HG03097 (cell line): ENCODE data around the gene COL17A1.

Source experiments
- ATAC-seq: cut with Tn5 transposase; IDR thresholded peaks from one replicate; pipeline ENCODE4 v1.9.1; 2021; ENCODE audit not compliant: unreplicated experiment, low FRiP score

The COL17A1 gene

GRCh38 chr10:104034401-104035193 is 51.1 kb downstream of the COL17A1 start:
- ATAC-seq = no peak

DNA sequence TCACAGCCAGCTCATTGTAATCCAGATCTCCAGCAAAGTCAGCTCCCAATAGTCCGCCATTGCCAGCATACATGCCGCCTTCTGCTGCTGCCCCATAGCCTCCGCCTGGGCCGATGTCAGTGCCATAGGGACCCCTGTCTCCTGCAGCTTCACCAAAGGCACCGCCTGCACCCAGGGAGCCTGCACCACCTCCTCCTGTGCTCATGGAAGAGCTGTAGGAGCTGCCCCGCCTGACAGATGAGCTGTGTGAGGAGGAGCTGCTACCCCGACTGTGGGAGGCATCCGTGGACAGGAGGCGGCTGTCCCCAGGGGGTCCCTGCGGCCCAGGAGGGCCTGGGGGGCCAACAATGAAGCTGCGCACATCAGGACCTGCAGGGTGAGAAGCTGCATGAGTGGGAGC is 51.7 kb downstream of the COL17A1 start:
- ATAC-seq = no peak

DNA sequence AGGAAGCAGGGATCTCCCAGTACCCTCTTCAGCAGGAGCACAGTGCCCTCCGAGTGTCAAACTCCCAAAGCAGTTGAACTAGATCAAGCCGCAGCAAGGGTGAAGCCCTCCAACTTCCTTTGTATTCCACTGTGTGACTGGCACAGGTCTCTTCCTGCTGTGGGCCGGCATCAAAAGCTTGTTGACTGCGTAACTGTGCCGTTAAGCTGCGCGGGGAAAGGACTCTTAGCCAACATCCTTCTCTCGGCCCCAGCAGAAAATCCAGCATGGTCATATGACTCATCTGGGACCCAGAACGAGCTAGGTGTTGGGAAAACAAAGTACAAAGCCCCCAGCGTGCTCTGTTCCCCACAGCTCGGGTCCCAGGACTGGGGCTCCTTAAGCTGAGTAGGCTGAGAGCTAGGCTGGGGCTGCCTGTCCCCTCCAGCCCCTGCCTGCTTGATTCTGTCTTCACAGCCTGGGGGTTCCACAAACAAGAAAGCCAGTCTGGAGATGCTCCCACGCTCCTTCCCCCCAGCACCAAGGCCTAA is 52.2 kb downstream of the COL17A1 start:
- no peak for ATAC-seq

- no peak for ATAC-seq
Measured at GRCh38 chr10:104032144-104032775, 53.4 kb downstream of the COL17A1 start.

DNA sequence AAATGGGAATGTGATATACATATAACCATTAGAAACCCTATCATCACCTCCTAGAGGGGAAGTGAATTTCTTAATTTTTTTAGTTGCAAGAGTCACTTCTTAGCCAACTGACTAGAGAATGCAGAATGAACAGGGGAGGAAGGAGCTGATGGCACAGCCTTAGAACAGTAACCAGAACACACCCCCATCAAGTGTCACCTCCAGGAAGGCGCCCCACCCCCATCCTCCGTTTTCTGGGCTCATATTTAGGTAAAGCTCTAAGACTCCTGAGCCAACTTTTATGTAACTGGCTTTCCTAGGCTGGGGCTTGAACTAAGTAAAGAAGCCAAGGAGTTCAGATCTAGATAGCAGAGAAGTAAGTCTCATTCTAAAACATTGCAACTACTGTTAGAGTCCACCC is 54.0 kb downstream of the COL17A1 start:
- no peak for ATAC-seq

GRCh38 chr10:104029521-104029860 is 56.2 kb downstream of the COL17A1 start:
- ATAC-seq = no peak

DNA sequence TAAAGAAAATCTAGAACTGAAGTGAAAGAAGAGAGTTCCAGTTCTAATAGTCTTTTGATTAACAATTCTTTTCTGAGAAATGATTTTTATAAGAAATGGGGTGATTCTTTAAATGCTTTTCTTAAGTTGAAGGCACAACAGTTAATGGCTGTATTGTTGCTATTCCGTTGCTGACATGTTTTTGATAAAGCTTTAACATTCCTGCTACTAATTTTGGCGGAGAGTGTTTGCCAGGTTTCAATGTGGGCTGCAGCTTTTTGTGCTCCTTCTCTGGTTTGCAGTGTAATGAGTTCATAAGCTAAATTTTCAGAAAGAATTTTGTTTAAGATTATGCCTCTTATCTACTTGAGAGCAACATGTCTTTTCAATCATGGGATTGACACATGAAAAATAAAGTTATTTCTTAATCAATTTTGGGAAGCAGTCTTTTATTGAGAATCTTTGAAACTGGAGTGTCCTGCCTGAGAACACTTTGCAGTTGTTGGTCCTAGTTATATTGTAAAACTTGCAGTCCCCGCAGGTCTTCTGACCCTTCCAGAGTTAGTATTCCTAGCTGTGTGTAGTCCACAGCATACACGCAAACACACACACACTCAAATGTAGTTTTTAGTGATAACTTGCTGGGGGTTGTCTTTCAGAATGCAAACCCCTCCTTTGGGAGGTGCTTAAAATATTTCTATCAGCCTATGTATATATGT is 56.7 kb downstream of the COL17A1 start:
- no peak for ATAC-seq

GRCh38 chr10:104028146-104028545 is 57.5 kb downstream of the COL17A1 start:
- no peak for ATAC-seq

GRCh38 chr10:104026762-104027161 is 58.9 kb downstream of the COL17A1 start:
- ATAC-seq = no peak

- no peak for ATAC-seq
Measured at GRCh38 chr10:104025524-104025923, 60.2 kb downstream of the COL17A1 start.

GRCh38 chr10:104022026-104022425 is 63.7 kb downstream of the COL17A1 start:
- ATAC-seq = no peak

- no peak for ATAC-seq
Measured at GRCh38 chr10:104021246-104021645, 64.4 kb downstream of the COL17A1 start.

DNA sequence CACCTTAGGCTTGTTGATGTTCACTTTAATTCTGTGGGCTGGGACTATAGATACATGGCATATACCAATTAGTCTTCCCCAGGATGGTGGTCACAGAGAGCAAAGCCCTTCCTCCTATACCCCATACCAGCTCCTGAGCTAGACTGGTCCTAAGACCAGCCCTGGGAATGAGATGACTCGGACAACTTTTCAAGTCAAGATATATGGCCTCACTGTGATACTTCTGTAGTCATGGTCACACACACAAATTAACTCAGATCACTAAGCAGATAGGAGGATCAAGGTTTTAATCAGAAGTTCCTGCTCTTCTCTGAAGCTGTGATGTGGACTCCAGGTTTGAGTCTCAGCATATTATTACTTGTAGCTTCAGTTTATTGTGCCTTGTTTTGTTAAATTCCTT is 65.7 kb downstream of the COL17A1 start:
- ATAC-seq = no peak

DNA sequence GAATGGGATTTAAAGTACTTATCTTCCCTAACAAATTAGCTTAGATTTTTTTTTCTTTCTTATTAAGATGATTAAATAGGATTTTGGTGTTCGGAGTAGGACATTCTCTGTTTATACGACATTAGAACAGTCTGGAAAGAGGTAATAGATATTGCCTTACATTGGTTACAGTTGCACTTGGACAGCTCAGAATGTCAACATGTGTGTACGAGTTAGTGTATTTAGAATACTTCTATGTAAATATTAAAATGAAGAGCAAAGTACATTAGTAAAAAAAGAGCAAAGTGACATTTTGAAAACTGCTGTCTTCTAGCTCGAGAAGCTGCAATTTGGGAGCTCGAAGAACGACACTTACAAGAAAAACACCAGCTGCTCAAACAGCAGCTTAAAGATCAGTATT is 67.2 kb downstream of the COL17A1 start:
- ATAC-seq = no peak

DNA sequence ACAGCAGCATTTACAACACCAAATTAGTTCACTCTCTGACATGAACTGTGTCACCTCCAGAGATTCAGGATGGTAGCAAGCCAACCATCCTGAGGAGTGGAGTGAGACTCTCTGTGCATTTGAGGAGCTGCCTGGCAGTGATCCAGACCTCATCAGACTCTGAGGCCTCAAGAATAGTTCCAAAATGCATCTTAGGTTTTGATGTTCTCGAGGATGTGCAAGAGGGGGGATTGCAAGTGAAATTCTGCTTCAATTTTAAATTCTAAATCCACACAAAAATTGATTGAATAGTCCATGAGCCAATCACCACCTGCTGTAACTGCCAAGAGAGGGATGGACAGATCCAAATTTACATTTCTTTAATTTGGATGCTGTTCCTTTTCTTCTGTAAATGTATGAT is 69.0 kb downstream of the COL17A1 start:
- ATAC-seq = no peak

DNA sequence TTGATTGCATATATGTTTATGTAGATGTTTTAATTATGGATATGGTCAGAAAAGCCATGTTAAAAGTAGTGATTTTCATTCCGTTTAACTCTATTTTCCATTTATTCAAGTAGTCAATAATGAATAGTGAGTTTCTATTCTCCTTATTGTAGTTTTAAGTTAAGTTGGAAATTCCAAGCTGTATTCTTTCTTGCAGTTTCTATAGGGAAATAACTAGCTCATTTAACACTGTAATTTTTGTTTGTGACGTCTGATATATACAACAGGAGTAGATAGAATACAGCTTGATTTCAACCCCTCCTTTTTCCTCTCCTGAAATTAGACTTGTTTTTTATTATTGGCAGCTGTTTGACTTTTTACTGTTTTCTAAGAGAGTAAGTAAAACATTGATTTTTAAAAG is 71.5 kb downstream of the COL17A1 start:
- ATAC-seq = no peak

DNA sequence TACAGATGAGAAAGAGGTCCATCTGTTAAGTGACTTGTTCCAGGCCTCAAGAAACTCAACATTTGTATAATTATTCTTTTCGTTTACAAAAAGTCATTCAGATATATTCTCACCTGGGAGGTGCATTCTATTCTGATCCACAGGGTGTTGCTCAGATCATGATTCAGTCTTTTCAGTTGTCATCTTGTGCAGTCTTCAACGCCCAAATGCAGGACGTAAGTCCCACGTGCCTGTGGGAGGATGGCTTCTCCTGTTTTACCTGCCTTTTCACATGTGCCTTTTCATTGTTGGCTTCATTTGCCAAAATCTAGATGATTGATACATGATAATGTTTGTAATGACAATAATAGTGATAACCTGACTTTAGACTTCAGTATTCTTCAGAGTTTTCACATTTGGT is 72.2 kb downstream of the COL17A1 start:
- ATAC-seq = no peak

DNA sequence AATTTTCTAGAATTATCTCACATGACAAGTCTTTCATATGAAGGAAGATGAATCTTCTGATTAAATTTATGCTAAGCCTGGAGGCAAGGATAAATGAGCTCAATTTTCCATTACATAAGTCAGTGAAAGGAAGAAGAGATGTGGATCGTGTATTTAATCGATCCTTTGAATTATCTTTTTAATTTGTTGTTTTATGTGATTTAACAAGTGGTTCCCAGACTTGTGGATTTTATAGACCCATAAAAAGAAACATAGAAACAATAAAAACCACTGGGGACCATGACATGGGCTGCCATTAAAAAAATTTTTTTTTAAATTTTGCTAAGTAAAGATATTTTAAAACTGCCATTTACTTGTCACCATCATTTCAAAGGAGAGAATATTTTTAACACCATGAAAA is 73.8 kb downstream of the COL17A1 start:
- ATAC-seq = no peak

- ATAC-seq = no peak
Measured at GRCh38 chr10:104005172-104005863, 80.4 kb downstream of the COL17A1 start.

- no peak for ATAC-seq
Measured at GRCh38 chr10:104002911-104003310, 82.8 kb downstream of the COL17A1 start.

- ATAC-seq = no peak
Measured at GRCh38 chr10:103998805-103999204, 86.9 kb downstream of the COL17A1 start.
